SK-N-SH (cell line): ENCODE measurements around the gene SEC61A1. TPM values are rescaled to one million over a fixed set of nuclear protein-coding genes. Genes with fewer than 3 reads are reported as not detected.

Experiments used
- CTCF ChIA-PET: fragments of 300-600, 350-600 bp; formaldehyde crosslinking; extraction: SDS; loops from one replicate; lab custom pipeline; 2021; lab: Yijun Ruan, JAX
- POLR2A ChIA-PET: fragments of 350-600 bp; sonication (Branson Sonifier 250); formaldehyde crosslinking; extraction: SDS; loops from one replicate; lab custom pipeline; 2020; ENCODE audit warnings: antibody characterized with exemption, inconsistent platforms; lab: Yijun Ruan, JAX
- DNase-seq: peaks from one replicate; pipeline ENCODE4 v3.0.0; 2012
- H2AFZ ChIP-seq: fragments of 200-600 bp; sonication (generic); 2 replicates; pipeline ENCODE4 v1.8.1; 2016; ENCODE audit warnings: antibody characterized with exemption, mild to moderate bottlenecking, low read depth
- H3F3A ChIP-seq: fragments of 200-600 bp; sonication (generic); replicated peaks from 2 replicates; pipeline ENCODE3; 2016; ENCODE audit warnings: antibody characterized with exemption, mild to moderate bottlenecking; ENCODE audit not compliant: insufficient read depth
- H3K27ac ChIP-seq, 2 experiments: fragments of 200-500 bp in 1 of 2; fragments of 200-600 bp in 1 of 2; sonication (Bioruptor generic) in 1 of 2; sonication (generic), shearing (Covaris generic) in 1 of 2; 2 replicates each; pipeline versions ENCODE4 v1.5.1 to v1.6.1; 2014 to 2016; ENCODE audit warnings: low read depth in 2 of 2, inconsistent platforms in 1 of 2, low read length in 1 of 2, mild to moderate bottlenecking in 1 of 2, mixed read lengths in 1 of 2
- H3K27me3 ChIP-seq: fragments of 200-600 bp; sonication (generic), shearing (Covaris generic); 2 replicates; pipeline ENCODE4 v1.6.1; 2016; ENCODE audit warnings: mixed run types; ENCODE audit not compliant: insufficient read depth
- H3K36me3 ChIP-seq, 2 experiments: fragments of 200-500 bp in 1 of 2; fragments of 200-600 bp in 1 of 2; sonication (Bioruptor generic) in 1 of 2; sonication (generic) in 1 of 2; replicated peaks in 1 of 2; 2 replicates each; pipeline versions ENCODE3 to v1.5.1; 2014 to 2016; ENCODE audit warnings: low read length in 1 of 2, mild to moderate bottlenecking in 1 of 2; ENCODE audit not compliant: insufficient read depth in 2 of 2, control insufficient read depth in 1 of 2
- H3K4me1 ChIP-seq, 2 experiments: fragments of 200-500 bp in 1 of 2; fragments of 200-600 bp in 1 of 2; sonication (Bioruptor generic) in 1 of 2; sonication (generic), shearing (Covaris generic) in 1 of 2; 2 replicates each; pipeline versions ENCODE4 v1.5.1 to v1.6.1; 2014 to 2016; ENCODE audit warnings: low read depth in 1 of 2, low read length in 1 of 2, mixed run types in 1 of 2; ENCODE audit not compliant: insufficient read depth in 2 of 2, control insufficient read depth in 1 of 2
- H3K4me2 ChIP-seq: fragments of 200-600 bp; sonication (generic), shearing (Covaris generic); 2 replicates; pipeline ENCODE4 v1.6.1; 2017; ENCODE audit warnings: mixed run types
- H3K4me3 ChIP-seq, 2 experiments: fragments of 200-500 bp in 1 of 2; fragments of 200-600 bp in 1 of 2; sonication (Bioruptor generic) in 1 of 2; sonication (generic), shearing (Covaris generic) in 1 of 2; 2 replicates each; pipeline versions ENCODE4 v1.5.1 to v1.8.1; 2014 to 2016; ENCODE audit warnings: low read depth in 2 of 2, inconsistent platforms in 1 of 2, low read length in 1 of 2, mild to moderate bottlenecking in 1 of 2, mixed read lengths in 1 of 2, moderate library complexity in 1 of 2
- H3K79me2 ChIP-seq: fragments of 200-600 bp; sonication (generic); 2 replicates; pipeline ENCODE4 v1.8.1; 2017; ENCODE audit warnings: mild to moderate bottlenecking; ENCODE audit not compliant: insufficient read depth
- H3K9ac ChIP-seq: fragments of 200-600 bp; sonication (generic); 2 replicates; pipeline ENCODE4 v1.6.1; 2017; ENCODE audit warnings: mixed run types
- H3K9me2 ChIP-seq: fragments of 200-600 bp; sonication (generic); 2 replicates; pipeline ENCODE4 v1.6.1; 2017; ENCODE audit warnings: mixed run types
- H3K9me3 ChIP-seq: fragments of 200-600 bp; sonication (generic); 2 replicates; pipeline ENCODE4 v1.6.1; 2017; ENCODE audit warnings: mixed run types, mild to moderate bottlenecking, moderate library complexity
- H4K20me1 ChIP-seq: fragments of 200-600 bp; sonication (generic); 2 replicates; pipeline ENCODE4 v1.6.1; 2017; ENCODE audit warnings: mild to moderate bottlenecking, mixed run types; ENCODE audit not compliant: insufficient read depth
- CHD2 ChIP-seq: fragments of 150-350 bp; IDR thresholded peaks from 2 replicates; pipeline ENCODE4 v1.6.1; 2018; ENCODE audit warnings: low read length; ENCODE audit not compliant: partially characterized antibody
- ELF1 ChIP-seq: IDR thresholded peaks from 2 replicates; pipeline ENCODE4 v1.4.0; 2012
- EZH2phosphoT487 ChIP-seq: fragments of 200-600 bp; sonication (generic); IDR thresholded peaks from 2 replicates; pipeline ENCODE4 v1.6.1; 2017; ENCODE audit warnings: low read depth, mixed run types, mild to moderate bottlenecking, antibody characterized with exemption, moderate library complexity, borderline replicate concordance
- FOSL2 ChIP-seq: IDR thresholded peaks from 2 replicates; pipeline ENCODE4 v1.4.0; 2012; ENCODE audit warnings: low read depth, mild to moderate bottlenecking, moderate library complexity, borderline replicate concordance
- FOXM1 ChIP-seq: IDR thresholded peaks from 2 replicates; pipeline ENCODE4 v1.4.0; 2012; ENCODE audit warnings: low read depth, mild to moderate bottlenecking
- GABPA ChIP-seq: IDR thresholded peaks from 2 replicates; pipeline ENCODE4 v1.4.0; 2012; ENCODE audit warnings: low read depth, mild to moderate bottlenecking
- GATA2 ChIP-seq: sonication (generic); formaldehyde crosslinking; IDR thresholded peaks from 2 replicates; pipeline ENCODE4 v1.5.0; 2020; ENCODE audit warnings: mild to moderate bottlenecking, missing genetic modification reagents
- IRF3 ChIP-seq: fragments of 150-350 bp; IDR thresholded peaks from 2 replicates; pipeline ENCODE4 v1.6.1; 2016; ENCODE audit warnings: mild to moderate bottlenecking, low read depth, low read length
- MXI1 ChIP-seq: IDR thresholded peaks from 2 replicates; pipeline ENCODE4 v1.6.1; 2012; ENCODE audit warnings: mild to moderate bottlenecking, low read depth, low read length, improper control_type of control experiment
- NFIC ChIP-seq: IDR thresholded peaks from 2 replicates; pipeline ENCODE4 v1.4.0; 2012; ENCODE audit warnings: borderline replicate concordance
- NRF1 ChIP-seq: IDR thresholded peaks from 2 replicates; pipeline ENCODE4 v1.6.1; 2012; ENCODE audit warnings: low read depth, mild to moderate bottlenecking, low read length
- POLR2AphosphoS5 ChIP-seq: IDR thresholded peaks from 2 replicates; pipeline ENCODE4 v1.6.1; 2012; ENCODE audit warnings: low read depth, low read length
- RCOR1 ChIP-seq: fragments of 150-350 bp; IDR thresholded peaks from 2 replicates; pipeline ENCODE4 v1.6.1; 2017; ENCODE audit warnings: antibody characterized with exemption, low read length
- RFX5 ChIP-seq: IDR thresholded peaks from 2 replicates; pipeline ENCODE4 v1.6.1; 2012; ENCODE audit warnings: mild to moderate bottlenecking, improper control_type of control experiment, low read length
- SIN3A ChIP-seq: IDR thresholded peaks from 2 replicates; pipeline ENCODE4 v1.6.1; 2012; ENCODE audit warnings: low read depth, mild to moderate bottlenecking, low read length, moderate library complexity, borderline replicate concordance
- SMC3 ChIP-seq: IDR thresholded peaks from 2 replicates; pipeline ENCODE4 v1.6.1; 2012; ENCODE audit warnings: low read depth, low read length, improper control_type of control experiment
- TCF12 ChIP-seq: IDR thresholded peaks from 2 replicates; pipeline ENCODE4 v1.4.0; 2012
- TEAD4 ChIP-seq: IDR thresholded peaks from 2 replicates; pipeline ENCODE4 v1.4.0; 2012; ENCODE audit warnings: mild to moderate bottlenecking, borderline replicate concordance; ENCODE audit not compliant: insufficient read depth
- USF2 ChIP-seq: fragments of 150-350 bp; IDR thresholded peaks from 2 replicates; pipeline ENCODE4 v1.6.1; 2017; ENCODE audit warnings: antibody characterized with exemption, low read length, low read depth, borderline replicate concordance
- YY1 ChIP-seq: IDR thresholded peaks from 2 replicates; pipeline ENCODE4 v1.4.0; 2012; ENCODE audit warnings: low read depth, mild to moderate bottlenecking
- WGBS: methylation state at CpG from one replicate; pipeline ENCODE4 v1.1.6; 2017; ENCODE audit warnings: low lambda C conversion rate; 5-methylcytosine and 5-hydroxymethylcytosine counted together
- polyA plus RNA-seq, 3 experiments: library from polyadenylated mRNA; depleted of rRNA; stranded (reverse); fragments of >200 nt; gene quantifications; 2 replicates each; pipeline ENCODE4 v1.2.3, GENCODE V29; 2012
- TF ChIP-seq, protein P1 (sequence below): fragments of 200-600 bp; sonication (generic); IDR thresholded peaks from 2 replicates; pipeline ENCODE4 v1.6.1; 2017; ENCODE audit warnings: antibody characterized with exemption, mild to moderate bottlenecking, moderate library complexity
- TF ChIP-seq, protein P2 (sequence below): IDR thresholded peaks from 2 replicates; pipeline ENCODE4; 2012
- TF ChIP-seq, protein P3 (sequence below): IDR thresholded peaks from 2 replicates; pipeline ENCODE4 v1.4.0; 2012; ENCODE audit warnings: low read depth, borderline replicate concordance
- TF ChIP-seq, protein P4 (sequence below): IDR thresholded peaks from 2 replicates; pipeline ENCODE4 v1.4.0; 2012; ENCODE audit warnings: low read depth, borderline replicate concordance
- TF ChIP-seq, protein P5 (sequence below): IDR thresholded peaks from 2 replicates; pipeline ENCODE4 v1.4.0; 2012; ENCODE audit warnings: low read depth

Gene SEC61A1
- polyA plus RNA-seq, 1 of the 3 experiments (the other 2 are of a cell fraction) = 153 TPM

GRCh38 chr3:128060473-128061381 lies 8.5 kb downstream of the SEC61A1 start:
- Histone ChIP-seq H4K20me1 (peaks cover 36% of the 10 kb centered on the region), H3K4me2 (peak overlapping the region; percentile 39), H2AFZ (no peak overlapping the region), H3K79me2 (peaks cover 70% of the 10 kb centered on the region), H3K9me3 (no peaks in the 10 kb centered on the region), H3K27ac (peak overlapping the region; percentile 43 to 90), H3K9ac (peak overlapping the region; percentile 48; the same call in 1 of the 2 replicates), H3K4me3 (no peak overlapping the region), H3K4me1 (peaks cover 12 to 23% of the 10 kb centered on the region in 2 experiments), H3F3A (peaks cover 55% of the 10 kb centered on the region), H3K36me3 (peaks cover 79 to 83% of the 10 kb centered on the region in 2 experiments), H3K27me3 (no peaks in the 10 kb centered on the region), H3K9me2 (no peaks in the 10 kb centered on the region)
- POLR2A ChIA-PET = no interaction called here
- no peak for DNase-seq
- 46% methylated on average over 11 of the region's 11 CpGs for WGBS
- CTCF ChIA-PET = interaction anchor here (0.6 to 1.2 kb wide), 2 partner anchors 39 to 486 kb away, joined by 3 to 4 read pairs; no protein-coding TSS in a partner anchor
- TF ChIP-seq CHD2 (no peak), GATA2 (no peak), TCF12 (peak; percentile 88), USF2 (no peak), GABPA (no peak), EZH2phosphoT487 (no peak), ELF1 (no peak), FOSL2 (peak; percentile 69), FOXM1 (no peak), RFX5 (no peak), POLR2AphosphoS5 (no peak; the same call in 1 of the 2 replicates), MXI1 (no peak), RCOR1 (no peak), SIN3A (no peak), IRF3 (no peak), SMC3 (no peak), YY1 (no peak), NFIC (peak; percentile 90), NRF1 (no peak), TEAD4 (0 out of 2 replicates have a peak, but pooled peaks have one; percentile 37)
- TF ChIP-seq, protein P1, sequence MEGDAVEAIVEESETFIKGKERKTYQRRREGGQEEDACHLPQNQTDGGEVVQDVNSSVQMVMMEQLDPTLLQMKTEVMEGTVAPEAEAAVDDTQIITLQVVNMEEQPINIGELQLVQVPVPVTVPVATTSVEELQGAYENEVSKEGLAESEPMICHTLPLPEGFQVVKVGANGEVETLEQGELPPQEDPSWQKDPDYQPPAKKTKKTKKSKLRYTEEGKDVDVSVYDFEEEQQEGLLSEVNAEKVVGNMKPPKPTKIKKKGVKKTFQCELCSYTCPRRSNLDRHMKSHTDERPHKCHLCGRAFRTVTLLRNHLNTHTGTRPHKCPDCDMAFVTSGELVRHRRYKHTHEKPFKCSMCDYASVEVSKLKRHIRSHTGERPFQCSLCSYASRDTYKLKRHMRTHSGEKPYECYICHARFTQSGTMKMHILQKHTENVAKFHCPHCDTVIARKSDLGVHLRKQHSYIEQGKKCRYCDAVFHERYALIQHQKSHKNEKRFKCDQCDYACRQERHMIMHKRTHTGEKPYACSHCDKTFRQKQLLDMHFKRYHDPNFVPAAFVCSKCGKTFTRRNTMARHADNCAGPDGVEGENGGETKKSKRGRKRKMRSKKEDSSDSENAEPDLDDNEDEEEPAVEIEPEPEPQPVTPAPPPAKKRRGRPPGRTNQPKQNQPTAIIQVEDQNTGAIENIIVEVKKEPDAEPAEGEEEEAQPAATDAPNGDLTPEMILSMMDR = peak; percentile 27; the same call in 1 of the 2 replicates
- TF ChIP-seq, protein P2, sequence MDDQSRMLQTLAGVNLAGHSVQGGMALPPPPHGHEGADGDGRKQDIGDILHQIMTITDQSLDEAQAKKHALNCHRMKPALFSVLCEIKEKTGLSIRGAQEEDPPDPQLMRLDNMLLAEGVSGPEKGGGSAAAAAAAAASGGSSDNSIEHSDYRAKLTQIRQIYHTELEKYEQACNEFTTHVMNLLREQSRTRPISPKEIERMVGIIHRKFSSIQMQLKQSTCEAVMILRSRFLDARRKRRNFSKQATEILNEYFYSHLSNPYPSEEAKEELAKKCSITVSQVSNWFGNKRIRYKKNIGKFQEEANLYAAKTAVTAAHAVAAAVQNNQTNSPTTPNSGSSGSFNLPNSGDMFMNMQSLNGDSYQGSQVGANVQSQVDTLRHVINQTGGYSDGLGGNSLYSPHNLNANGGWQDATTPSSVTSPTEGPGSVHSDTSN = peak; percentile 53; the same call in 1 of the 2 replicates
- TF ChIP-seq, protein P3, sequence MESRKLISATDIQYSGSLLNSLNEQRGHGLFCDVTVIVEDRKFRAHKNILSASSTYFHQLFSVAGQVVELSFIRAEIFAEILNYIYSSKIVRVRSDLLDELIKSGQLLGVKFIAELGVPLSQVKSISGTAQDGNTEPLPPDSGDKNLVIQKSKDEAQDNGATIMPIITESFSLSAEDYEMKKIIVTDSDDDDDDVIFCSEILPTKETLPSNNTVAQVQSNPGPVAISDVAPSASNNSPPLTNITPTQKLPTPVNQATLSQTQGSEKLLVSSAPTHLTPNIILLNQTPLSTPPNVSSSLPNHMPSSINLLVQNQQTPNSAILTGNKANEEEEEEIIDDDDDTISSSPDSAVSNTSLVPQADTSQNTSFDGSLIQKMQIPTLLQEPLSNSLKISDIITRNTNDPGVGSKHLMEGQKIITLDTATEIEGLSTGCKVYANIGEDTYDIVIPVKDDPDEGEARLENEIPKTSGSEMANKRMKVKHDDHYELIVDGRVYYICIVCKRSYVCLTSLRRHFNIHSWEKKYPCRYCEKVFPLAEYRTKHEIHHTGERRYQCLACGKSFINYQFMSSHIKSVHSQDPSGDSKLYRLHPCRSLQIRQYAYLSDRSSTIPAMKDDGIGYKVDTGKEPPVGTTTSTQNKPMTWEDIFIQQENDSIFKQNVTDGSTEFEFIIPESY = no peak
- TF ChIP-seq, protein P4, sequence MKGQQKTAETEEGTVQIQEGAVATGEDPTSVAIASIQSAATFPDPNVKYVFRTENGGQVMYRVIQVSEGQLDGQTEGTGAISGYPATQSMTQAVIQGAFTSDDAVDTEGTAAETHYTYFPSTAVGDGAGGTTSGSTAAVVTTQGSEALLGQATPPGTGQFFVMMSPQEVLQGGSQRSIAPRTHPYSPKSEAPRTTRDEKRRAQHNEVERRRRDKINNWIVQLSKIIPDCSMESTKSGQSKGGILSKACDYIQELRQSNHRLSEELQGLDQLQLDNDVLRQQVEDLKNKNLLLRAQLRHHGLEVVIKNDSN = no peak
- TF ChIP-seq, protein P5, sequence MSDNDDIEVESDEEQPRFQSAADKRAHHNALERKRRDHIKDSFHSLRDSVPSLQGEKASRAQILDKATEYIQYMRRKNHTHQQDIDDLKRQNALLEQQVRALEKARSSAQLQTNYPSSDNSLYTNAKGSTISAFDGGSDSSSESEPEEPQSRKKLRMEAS = peak; percentile 31; the same call in 1 of the 2 replicates
